Astrocyte of the cerebellum (primary cell): ENCODE data around the gene CNFN.

Source experiments
- DNase-seq: peaks from one replicate; pipeline ENCODE4 v3.0.0-alpha.2; 2011; ENCODE audit warnings: low read depth
- H3K4me3 ChIP-seq: 2 replicates; pipeline ENCODE4 v1.5.1; 2011; ENCODE audit warnings: mild to moderate bottlenecking, low read depth, low read length, moderate library complexity
- CTCF ChIP-seq: IDR thresholded peaks from 2 replicates; pipeline ENCODE4 v1.5.1; 2012; ENCODE audit warnings: low read length, low read depth, moderate library complexity, mild to moderate bottlenecking; ENCODE audit errors: missing control alignments
- in situ Hi-C: cut with HindIII; loops from 2 replicates; pipeline ENCODE4 v1.10.0; 2017; ENCODE audit warnings: low sequenced_read_pairs

The CNFN gene

GRCh38 chr19:42380155-42380554 is 9.9 kb downstream of the CNFN start:
- TF ChIP-seq CTCF, result no peak

GRCh38 chr19:42378225-42379215 is 11.6 kb downstream of the CNFN start:
- no peak overlapping the region for H3K4me3 ChIP-seq
- no peak for DNase-seq
- TF ChIP-seq CTCF, result no peak
- in situ Hi-C loops, result no loop called here

More at GRCh38 chr19:42380155-42380554, 9.9 kb downstream of the CNFN start:
- in situ Hi-C loops, result no loop called here
- no peak for DNase-seq
- no peak overlapping the region for H3K4me3 ChIP-seq

DNA sequence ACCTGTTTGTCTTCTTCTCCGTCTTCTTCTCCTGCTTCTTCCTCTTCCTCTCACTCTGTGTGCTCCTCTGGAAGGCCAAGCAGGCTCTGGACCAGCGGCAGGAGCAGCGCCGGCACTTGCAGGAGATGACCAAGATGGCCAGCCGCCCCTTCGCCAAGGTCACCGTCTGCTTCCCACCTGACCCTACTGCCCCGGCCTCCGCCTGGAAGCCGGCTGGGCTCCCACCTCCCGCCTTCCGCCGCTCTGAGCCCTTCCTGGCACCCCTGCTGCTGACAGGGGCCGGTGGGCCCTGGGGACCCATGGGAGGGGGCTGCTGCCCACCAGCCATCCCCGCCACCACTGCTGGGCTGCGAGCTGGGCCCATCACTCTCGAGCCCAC is 13.9 kb downstream of the CNFN start:
- no peak for TF ChIP-seq CTCF
- no peak for DNase-seq
- H3K4me3 ChIP-seq, result no peak overlapping the region
- in situ Hi-C loops, result no loop called here

DNA sequence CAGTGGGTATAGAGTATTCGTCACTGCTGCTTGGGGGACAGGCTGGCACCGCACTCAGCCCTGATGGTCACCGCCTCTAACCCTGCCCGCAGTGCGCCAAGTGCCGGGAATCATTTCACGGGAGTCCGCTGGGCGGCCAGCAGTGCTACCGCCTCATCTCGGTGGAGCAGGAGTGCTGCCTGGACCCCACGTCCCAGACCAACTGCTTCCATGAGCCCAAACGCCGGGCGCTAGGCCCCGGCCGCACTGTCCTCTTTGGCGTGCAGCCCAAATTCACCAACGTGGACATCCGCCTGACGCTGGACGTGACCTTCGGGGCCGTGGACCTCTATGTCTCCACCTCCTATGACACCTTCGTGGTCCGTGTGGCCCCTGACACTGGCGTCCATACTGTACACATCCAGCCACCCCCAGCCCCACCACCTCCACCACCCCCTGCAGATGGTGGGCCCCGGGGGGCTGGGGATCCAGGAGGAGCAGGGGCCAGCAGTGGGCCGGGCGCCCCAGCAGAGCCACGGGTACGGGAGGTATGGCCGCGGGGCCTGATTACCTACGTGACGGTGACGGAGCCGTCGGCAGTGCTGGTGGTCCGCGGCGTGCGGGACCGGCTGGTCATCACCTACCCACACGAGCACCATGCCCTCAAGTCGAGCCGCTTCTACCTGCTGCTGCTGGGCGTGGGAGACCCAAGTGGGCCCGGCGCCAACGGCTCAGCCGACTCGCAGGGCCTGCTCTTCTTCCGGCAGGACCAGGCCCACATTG is 14.5 kb downstream of the CNFN start:
- no peak for DNase-seq
- in situ Hi-C loops, result no loop called here
- TF ChIP-seq CTCF, result no peak
- H3K4me3 ChIP-seq, result no peak overlapping the region

DNA sequence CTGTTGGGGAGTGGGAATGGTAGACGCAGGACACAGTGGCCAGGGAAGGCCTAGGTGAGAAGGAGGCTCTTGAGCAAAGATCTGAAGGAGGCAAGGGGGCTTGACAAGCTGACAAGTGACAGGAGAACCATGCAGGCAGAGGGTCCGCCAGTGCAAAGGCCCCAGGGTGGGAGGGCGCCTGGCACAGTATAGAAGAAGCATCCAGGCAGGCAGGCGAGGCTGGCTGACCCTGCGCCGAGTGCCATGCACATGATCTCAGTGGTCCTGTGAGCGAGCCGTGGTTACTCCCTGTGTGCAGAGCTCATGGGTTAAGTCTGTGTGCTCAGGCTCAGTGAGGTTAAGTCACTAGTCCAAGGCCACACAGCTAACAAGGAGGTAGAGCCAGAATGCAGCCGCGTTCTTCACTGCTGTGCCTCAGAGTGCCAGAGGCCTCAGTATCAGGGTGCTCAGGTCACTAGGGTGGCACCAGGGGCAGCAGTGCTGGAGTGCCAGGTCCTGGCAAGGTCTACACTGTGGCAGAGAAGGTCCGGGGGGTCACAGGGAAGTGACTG is 15.2 kb downstream of the CNFN start:
- in situ Hi-C loops, result no loop called here
- no peak for TF ChIP-seq CTCF
- H3K4me3 ChIP-seq, result no peak overlapping the region
- DNase-seq, result no peak

DNA sequence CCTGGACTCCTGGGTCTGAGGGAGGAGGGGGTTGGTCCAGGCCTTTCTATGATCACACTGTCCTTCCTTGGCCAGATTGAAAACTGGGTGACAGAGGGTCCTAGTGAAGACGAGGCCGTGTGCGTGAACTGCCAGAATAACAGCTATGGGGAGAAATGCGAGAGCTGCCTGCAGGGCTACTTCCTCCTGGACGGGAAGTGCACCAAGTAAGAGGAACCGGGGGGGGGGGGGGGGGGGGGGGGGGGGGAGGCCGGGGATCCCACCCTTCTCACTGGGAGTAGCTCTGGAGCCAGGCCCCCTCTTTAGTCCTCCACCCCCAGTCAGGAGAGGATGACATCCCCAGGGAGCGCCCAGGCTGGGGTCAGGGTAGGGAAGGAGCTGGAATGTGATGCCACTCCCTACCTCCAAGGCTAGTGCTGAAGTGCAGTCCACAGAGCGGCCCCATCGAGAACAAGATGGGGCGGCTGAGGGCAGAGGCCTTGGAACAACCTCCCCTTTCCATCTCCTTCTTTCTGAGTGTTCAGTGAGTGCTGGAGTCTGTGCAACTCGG is 19.4 kb downstream of the CNFN start:
- no peak for DNase-seq
- no peak for TF ChIP-seq CTCF
- in situ Hi-C loops, result no loop called here
- H3K4me3 ChIP-seq, result no peak overlapping the region
